Iris pigment epithelial cell (primary cell): Measurements from ENCODE around the gene CORO2A.
A peak's percentile ranks its signal among the peaks of the same experiment; 100 is the strongest.
"Not testable (repeated sequence)": the region's sequence is repeated elsewhere in the genome, so short reads cannot be mapped to it uniquely, and the experiment has no call there.

Experiments
- DNase-seq: peaks from one replicate; pipeline ENCODE4 v3.0.0-alpha.2; 2011; ENCODE audit warnings: low read depth

CORO2A gene

DNA sequence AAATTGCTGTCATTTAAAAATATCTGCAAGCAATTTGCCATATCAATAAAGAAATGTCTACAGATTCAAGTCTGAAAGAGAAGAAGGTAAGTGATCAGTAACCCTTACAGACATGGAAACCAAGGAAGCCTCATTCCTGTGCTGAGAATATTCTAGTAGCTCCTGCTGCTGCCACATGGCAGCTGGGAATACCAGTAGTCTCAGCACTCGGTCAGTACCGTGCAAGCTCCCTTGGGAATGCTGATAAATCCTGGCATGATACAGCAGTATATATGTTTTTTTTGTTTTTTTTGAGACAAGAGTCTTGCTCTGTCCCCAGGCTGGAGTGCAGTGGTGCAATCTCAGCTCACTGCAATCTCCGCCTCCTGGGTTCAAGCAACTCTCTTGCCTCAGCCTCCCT lies 108.0 kb downstream of the CORO2A start:
- DNase-seq, result no peak

DNA sequence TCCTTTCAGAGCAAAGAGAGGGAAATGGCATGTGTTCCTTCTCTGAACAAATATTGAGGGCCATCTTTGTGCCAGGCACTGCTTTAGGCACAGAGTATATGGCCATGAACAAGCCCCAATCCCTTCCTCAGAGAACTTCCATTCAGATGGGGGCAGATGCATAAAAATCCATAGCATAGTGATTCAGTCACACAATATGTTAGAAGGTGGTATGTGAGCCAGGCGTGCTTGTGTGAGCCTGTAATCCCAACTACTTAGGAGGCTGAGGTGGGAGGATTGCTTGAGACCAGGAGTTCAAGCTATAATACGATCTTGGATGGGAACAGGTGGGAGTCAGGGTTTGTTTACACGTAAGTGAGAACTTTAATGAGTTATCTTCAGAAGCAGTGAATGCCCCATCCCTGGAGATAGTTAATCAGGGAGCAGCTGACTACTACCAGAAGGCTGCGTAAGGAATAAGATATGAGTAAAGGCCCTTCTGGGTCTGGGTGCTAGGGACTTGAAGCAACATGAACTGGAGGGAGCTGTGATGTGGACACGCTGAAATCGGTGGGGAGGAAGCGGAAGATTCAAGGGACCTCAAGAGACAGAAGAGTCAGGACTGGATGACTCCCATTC lies 108.8 kb downstream of the CORO2A start:
- DNase-seq, result no peak

GRCh38 chr9:98083061-98083501 lies 109.4 kb downstream of the CORO2A start:
- peak; percentile 53 for DNase-seq

DNA sequence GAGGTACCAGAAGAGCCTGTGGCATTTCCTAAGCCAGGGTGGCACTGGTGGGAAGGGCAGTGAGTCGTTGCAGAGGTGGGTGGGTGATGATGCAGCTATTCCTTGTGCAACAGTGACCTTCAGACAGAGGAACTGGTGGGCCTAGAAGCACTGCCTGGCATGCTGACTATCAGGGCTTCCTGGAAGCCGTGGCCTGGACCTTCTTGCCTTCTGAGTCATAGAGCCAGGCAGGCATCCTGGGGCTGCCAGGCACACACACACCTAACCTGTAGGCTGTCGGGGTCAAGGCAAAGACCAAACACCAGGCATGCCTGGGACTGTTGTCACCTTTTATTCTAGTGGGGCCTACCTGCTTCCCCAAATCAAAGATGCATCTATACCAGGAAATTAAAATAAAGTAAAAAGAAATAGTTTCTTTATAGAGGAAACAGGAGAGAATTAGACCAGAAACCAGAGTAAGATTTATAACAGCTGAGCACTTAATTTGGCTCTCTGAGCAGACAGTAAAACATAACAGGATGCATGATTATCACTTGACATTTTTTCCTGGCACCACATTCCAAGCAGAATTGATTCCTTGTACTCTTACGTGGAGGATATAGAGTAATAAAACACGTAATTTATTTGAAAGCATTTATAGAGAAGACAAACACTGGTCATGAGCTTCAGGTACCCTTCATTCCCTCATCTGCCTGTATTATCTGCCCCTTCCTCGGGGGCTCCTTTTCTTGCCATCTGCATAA lies 110.8 kb downstream of the CORO2A start:
- peak; percentile 57 for DNase-seq

DNA sequence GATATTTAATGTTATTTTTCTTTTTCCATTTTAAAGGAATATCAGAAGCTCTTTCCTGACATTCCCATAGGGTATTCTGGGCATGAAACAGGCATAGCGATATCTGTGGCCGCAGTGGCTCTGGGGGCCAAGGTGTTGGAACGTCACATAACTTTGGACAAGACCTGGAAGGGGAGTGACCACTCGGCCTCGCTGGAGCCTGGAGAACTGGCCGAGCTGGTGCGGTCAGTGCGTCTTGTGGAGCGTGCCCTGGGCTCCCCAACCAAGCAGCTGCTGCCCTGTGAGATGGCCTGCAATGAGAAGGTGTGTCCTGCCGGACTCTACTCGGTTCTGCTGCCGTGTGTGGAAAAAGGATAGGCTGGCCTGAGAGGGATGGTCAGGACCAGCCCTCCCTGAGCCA lies 111.7 kb downstream of the CORO2A start:
- DNase-seq, result no peak

GRCh38 chr9:98080326-98080725 lies 112.1 kb downstream of the CORO2A start:
- DNase-seq, result peak; percentile 64

- DNase-seq, result no peak
Observed at GRCh38 chr9:98078895-98079294, 113.5 kb downstream of the CORO2A start.

- not testable (repeated sequence) for DNase-seq
Observed at GRCh38 chr9:98076514-98076890, 115.9 kb downstream of the CORO2A start.

DNA sequence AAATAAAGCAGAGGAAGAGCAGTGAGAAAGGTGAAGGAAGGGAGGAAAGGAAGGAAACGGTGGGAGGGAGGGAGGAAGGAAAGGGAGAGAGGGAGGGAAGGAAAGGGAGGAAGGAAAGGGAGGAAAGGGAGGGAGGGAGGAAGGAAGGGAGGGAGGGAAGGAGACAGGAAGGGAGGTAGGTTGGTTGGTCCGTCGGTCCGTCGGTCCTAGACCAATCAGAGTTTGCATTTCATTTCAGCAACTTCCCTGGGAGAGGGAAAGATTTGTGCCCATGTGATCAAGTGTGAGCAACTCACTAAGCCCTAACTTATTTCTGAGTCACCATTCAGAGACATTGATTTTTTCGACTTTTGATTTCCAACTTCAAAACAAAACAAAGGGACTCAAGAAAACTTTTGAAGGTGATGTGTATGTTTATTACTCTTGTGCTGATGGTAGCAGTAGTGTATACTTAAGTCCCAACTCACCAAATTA lies 117.1 kb downstream of the CORO2A start:
- peak; percentile 95 for DNase-seq

GRCh38 chr9:98074115-98074990 lies 118.1 kb downstream of the CORO2A start:
- DNase-seq, result peak; percentile 52

DNA sequence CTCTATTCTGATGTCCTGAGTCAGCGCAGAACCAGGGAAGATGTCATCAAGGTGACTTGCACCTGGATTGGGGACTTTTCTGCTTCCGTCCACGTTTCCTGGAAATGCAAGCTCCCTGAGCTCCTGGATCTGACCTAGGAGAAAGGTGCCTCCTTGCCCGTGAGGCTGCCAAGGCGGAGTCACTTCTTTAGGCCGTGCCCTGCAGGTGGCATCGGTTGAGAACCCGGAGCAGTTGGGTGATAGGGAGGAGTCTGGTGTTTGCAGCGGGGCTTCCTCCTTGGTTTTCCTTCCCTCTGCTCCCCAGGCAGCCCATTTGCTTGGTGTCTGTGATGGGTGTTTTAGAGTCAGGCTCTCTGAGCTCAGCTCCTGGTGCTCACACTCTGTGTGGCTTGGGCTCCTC lies 120.7 kb downstream of the CORO2A start:
- DNase-seq, result no peak
